GM12801 (cell line): ENCODE results near the gene ADCY9.

Experiments used
- TF ChIP-seq, protein P1 (sequence below): IDR thresholded peaks from one replicate; pipeline ENCODE4 v1.5.1; 2011; ENCODE audit warnings: control low read depth; ENCODE audit not compliant: insufficient read length; ENCODE audit errors: extremely low read depth

ADCY9 gene

GRCh38 chr16:4028144-4028543 lies 88.1 kb downstream of the ADCY9 start:
- TF ChIP-seq, protein P1, sequence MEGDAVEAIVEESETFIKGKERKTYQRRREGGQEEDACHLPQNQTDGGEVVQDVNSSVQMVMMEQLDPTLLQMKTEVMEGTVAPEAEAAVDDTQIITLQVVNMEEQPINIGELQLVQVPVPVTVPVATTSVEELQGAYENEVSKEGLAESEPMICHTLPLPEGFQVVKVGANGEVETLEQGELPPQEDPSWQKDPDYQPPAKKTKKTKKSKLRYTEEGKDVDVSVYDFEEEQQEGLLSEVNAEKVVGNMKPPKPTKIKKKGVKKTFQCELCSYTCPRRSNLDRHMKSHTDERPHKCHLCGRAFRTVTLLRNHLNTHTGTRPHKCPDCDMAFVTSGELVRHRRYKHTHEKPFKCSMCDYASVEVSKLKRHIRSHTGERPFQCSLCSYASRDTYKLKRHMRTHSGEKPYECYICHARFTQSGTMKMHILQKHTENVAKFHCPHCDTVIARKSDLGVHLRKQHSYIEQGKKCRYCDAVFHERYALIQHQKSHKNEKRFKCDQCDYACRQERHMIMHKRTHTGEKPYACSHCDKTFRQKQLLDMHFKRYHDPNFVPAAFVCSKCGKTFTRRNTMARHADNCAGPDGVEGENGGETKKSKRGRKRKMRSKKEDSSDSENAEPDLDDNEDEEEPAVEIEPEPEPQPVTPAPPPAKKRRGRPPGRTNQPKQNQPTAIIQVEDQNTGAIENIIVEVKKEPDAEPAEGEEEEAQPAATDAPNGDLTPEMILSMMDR, result no peak

- TF ChIP-seq, protein P1, result no peak
These were observed 89.4 kb downstream of the ADCY9 start for GRCh38 chr16:4026854-4027253.

- TF ChIP-seq, protein P1, result no peak
These were observed 90.8 kb downstream of the ADCY9 start for GRCh38 chr16:4025428-4025827.

DNA sequence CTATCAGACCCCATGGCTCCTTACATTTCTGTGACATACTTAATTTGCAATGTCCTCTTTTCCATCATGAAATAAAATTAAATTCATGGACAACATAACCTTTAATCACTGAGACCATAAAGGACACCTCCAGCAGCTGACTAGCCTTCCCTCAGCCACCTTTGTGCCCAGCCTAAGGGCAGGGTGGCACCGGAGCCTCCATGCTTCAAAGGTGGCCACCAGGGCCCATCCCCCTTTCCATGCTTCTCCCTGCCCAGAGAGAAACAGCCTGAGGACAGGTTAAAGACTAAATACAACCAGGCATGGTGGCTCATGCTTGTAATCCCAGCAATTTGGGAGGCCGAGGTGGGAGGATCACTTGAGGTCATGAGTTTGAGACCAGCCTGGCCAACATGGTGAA lies 94.3 kb downstream of the ADCY9 start:
- TF ChIP-seq, protein P1, result no peak

DNA sequence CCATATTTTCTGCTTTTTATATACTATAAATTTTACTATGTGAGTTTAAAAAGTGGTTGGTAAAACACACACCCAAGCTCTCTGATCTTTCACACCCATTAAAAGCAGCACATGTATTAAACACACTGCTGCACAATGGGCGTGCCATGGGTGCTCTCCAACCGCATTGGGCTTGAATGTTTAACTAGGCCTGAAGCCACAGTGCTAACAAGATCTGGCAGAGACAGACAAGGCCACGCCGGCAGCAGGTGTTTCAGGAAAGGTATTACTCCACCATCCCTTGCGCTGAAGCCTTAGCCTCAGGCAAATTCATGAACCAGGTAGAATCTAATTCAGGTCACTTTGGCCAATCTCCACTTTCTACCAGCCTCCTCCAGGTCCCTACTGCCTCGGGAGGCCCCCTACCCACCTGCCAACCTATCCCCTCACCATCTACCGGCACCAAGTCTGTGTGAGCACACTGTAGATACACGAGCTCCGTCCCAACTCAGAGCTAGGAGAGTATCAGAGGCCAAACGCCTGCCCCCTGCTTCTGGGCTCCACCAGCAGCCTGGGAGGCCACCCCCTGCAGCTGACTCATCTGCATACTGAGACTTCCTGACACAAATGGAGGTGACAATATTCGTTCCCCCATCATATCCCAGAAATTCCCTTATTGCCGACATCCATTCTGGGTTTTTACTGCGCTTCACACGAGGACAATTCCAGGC lies 95.0 kb downstream of the ADCY9 start:
- TF ChIP-seq, protein P1, result no peak

DNA sequence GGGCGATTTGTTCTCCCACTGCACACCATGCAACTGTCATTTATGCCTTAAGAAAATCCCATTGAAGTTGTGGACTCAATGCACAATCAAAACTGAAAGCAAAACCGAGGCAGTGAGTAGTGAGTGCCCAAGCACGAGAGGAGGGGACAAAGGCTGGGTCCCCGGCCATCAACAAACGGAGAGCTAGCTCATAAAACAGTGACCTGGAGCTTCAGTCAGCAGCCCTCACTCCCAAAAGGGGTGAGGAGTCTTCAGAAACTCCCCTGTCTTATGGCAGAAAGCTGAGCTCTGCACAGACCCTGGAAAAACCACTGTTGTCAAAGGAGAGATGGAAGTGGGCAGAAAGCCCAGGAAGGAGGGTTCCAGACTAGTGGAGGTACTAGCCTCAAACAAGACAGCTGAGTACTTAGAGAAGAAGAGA lies 96.9 kb downstream of the ADCY9 start:
- TF ChIP-seq, protein P1, result no peak

DNA sequence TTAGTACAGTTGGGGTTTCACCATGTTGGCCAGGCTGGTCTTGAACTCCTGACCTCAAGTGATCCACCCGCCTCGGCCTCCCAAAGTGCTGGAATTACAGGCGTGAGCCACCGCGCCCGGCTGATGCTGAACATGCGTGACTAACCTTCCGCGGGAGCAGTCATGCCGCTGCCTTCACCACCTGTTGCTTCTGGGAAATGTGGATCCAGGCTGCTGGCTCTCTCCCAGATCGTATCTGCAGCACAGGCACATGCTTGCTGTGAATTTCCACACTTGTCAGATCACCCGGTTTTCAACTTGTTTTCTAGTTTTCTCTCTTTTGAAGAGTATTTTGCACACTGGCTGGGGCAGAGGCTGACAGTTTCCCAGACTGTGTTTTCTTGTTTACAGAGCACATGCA lies 97.9 kb downstream of the ADCY9 start:
- TF ChIP-seq, protein P1, result no peak
